Liver (tissue), 9 donors: ENCODE measurements around the gene CARM1. TPM values are rescaled to one million over a fixed set of nuclear protein-coding genes. Genes with fewer than 3 reads are reported as not detected.

ENCODE experiments used
- DNase-seq: peaks from one replicate; pipeline ENCODE4 v3.0.0-alpha.2; 2017; ENCODE audit warnings: low spot score
- H3K27ac ChIP-seq, 2 donors: one replicate each; pipeline ENCODE4 v1.7.0; 2013; ENCODE audit warnings: inconsistent platforms in 2 of 2, low read length in 2 of 2, control low read depth in 1 of 2, low read depth in 1 of 2, mild to moderate bottlenecking in 1 of 2
- H3K27me3 ChIP-seq, 4 donors: one replicate each; pipeline versions ENCODE4 v1.6.1 to v1.7.0; 2013; ENCODE audit warnings: low read length in 3 of 4, inconsistent platforms in 1 of 4, mild to moderate bottlenecking in 1 of 4, moderate library complexity in 1 of 4; ENCODE audit not compliant: control insufficient read depth in 4 of 4, insufficient read depth in 4 of 4
- H3K36me3 ChIP-seq, 4 donors: one replicate each; pipeline versions ENCODE4 v1.6.1 to v1.7.0; 2013; ENCODE audit warnings: low read length in 3 of 4, mild to moderate bottlenecking in 3 of 4, low read depth in 1 of 4, moderate library complexity in 1 of 4; ENCODE audit not compliant: control insufficient read depth in 4 of 4, insufficient read depth in 3 of 4
- H3K4me1 ChIP-seq, 4 donors: one replicate each; pipeline versions ENCODE4 v1.6.1 to v1.7.0; 2013; ENCODE audit warnings: low read length in 3 of 4, mild to moderate bottlenecking in 3 of 4, moderate library complexity in 1 of 4; ENCODE audit not compliant: control insufficient read depth in 4 of 4, insufficient read depth in 4 of 4
- H3K4me3 ChIP-seq, 3 donors: one replicate each; pipeline versions ENCODE4 v1.6.1 to v1.7.0; 2013; ENCODE audit warnings: low read length in 3 of 3, control low read depth in 1 of 3, low read depth in 1 of 3, mild to moderate bottlenecking in 1 of 3
- H3K9ac ChIP-seq, 2 donors: one replicate each; pipeline ENCODE4 v1.7.0; 2013; ENCODE audit warnings: low read length in 2 of 2, mild to moderate bottlenecking in 2 of 2, moderate library complexity in 2 of 2, control low read depth in 1 of 2, low read depth in 1 of 2
- H3K9me3 ChIP-seq, 4 donors: one replicate each; pipeline versions ENCODE4 v1.6.1 to v1.7.0; 2013; ENCODE audit warnings: low read length in 3 of 4; ENCODE audit not compliant: control insufficient read depth in 4 of 4
- ATF3 ChIP-seq: IDR thresholded peaks from 2 replicates; pipeline ENCODE4 v1.6.1; 2016; ENCODE audit warnings: antibody characterized with exemption
- CTCF ChIP-seq: fragments of 150-350 bp; IDR thresholded peaks from 2 replicates; pipeline ENCODE4 v1.5.1; 2017; ENCODE audit warnings: improper control_type of control experiment, low read depth, low read length; ENCODE audit not compliant: missing input control
- EGR1 ChIP-seq, 2 donors: IDR thresholded peaks; 2 replicates each; pipeline ENCODE4 v1.6.1; 2016 to 2018; ENCODE audit warnings: antibody characterized with exemption in 2 of 2, low read depth in 2 of 2
- FOXA1 ChIP-seq: IDR thresholded peaks from 2 replicates; pipeline ENCODE4 v1.6.1; 2016; ENCODE audit warnings: antibody characterized with exemption
- FOXA2 ChIP-seq: IDR thresholded peaks from 2 replicates; pipeline ENCODE4 v1.6.1; 2016; ENCODE audit warnings: antibody characterized with exemption
- GABPA ChIP-seq, 2 donors: IDR thresholded peaks in 1 of 2; conservative IDR thresholded peaks in 1 of 2; 2 replicates each; pipeline ENCODE4 v1.6.1; 2016; ENCODE audit warnings: antibody characterized with exemption in 2 of 2, mild to moderate bottlenecking in 1 of 2, moderate library complexity in 1 of 2
- HNF4A ChIP-seq, 2 donors: conservative IDR thresholded peaks; 2 replicates each; pipeline ENCODE4 v1.6.1; 2016; ENCODE audit warnings: antibody characterized with exemption in 2 of 2, mild to moderate bottlenecking in 2 of 2
- HNF4G ChIP-seq: IDR thresholded peaks from 2 replicates; pipeline ENCODE4 v1.6.1; 2016; ENCODE audit warnings: antibody characterized with exemption
- JUND ChIP-seq, 2 donors: IDR thresholded peaks; 2 replicates each; pipeline ENCODE4 v1.6.1; 2016; ENCODE audit warnings: antibody characterized with exemption in 2 of 2
- NR2F2 ChIP-seq: IDR thresholded peaks from 2 replicates; pipeline ENCODE4 v1.6.1; 2016; ENCODE audit warnings: antibody characterized with exemption
- RAD21 ChIP-seq, 2 donors: IDR thresholded peaks; 2 replicates each; pipeline ENCODE4 v1.6.1; 2016; ENCODE audit warnings: antibody characterized with exemption in 2 of 2, mild to moderate bottlenecking in 2 of 2
- RXRA ChIP-seq, 2 donors: IDR thresholded peaks; 2 replicates each; pipeline ENCODE4 v1.6.1; 2017 to 2018; ENCODE audit warnings: antibody characterized with exemption in 2 of 2, mild to moderate bottlenecking in 1 of 2
- SP1 ChIP-seq: IDR thresholded peaks from 2 replicates; pipeline ENCODE4 v1.6.1; 2018; ENCODE audit warnings: antibody characterized with exemption, mild to moderate bottlenecking
- TAF1 ChIP-seq: conservative IDR thresholded peaks from 2 replicates; pipeline ENCODE4 v1.6.1; 2016; ENCODE audit warnings: antibody characterized with exemption, mild to moderate bottlenecking
- YY1 ChIP-seq: IDR thresholded peaks from 2 replicates; pipeline ENCODE4 v1.6.1; 2016; ENCODE audit warnings: antibody characterized with exemption, mild to moderate bottlenecking
- ZBTB33 ChIP-seq: IDR thresholded peaks from 2 replicates; pipeline ENCODE4 v1.6.1; 2016; ENCODE audit warnings: antibody characterized with exemption
- WGBS: extraction: QIAGEN DNeasy Blood & Tissue Kit; methylation state at CpG from one replicate; pipeline ENCODE4 v1.1.7; 2013; 5-methylcytosine and 5-hydroxymethylcytosine counted together
- polyA plus RNA-seq, 2 donors: library from polyadenylated mRNA; stranded (reverse) in 1 of 2; unstranded in 1 of 2; fragments of 200-250 nt in 1 of 2; fragments of >200 nt in 1 of 2; fragmentation: Nextera tagmentation in 1 of 2; extraction: Ambion mirVana in 1 of 2; gene quantifications; one replicate each; pipeline versions ENCODE4 v1.2.1 to v1.2.3, GENCODE V29; 2013 to 2015
- total RNA-seq, 2 donors: library from RNA; depleted of rRNA; stranded (reverse); fragments of >200 nt; gene quantifications; one replicate each; pipeline ENCODE4 v1.2.3, GENCODE V29; 2014
- TF ChIP-seq, protein P1 (sequence below): IDR thresholded peaks from 2 replicates; pipeline ENCODE4 v1.6.1; 2016; ENCODE audit warnings: antibody characterized with exemption, mild to moderate bottlenecking
- TF ChIP-seq, protein P2 (sequence below): IDR thresholded peaks from 2 replicates; pipeline ENCODE4 v1.6.1; 2016; ENCODE audit warnings: antibody characterized with exemption
- donor health status: healthy.
- donor health status: healthy.
- donor health status: healthy.
- donor health status: healthy.
- donor health status: healthy.

CARM1 gene
- total and polyA plus RNA-seq, 4 donors, result 5.1 to 18.3 (median 15.1) TPM

- 94% methylated on average over 13 of the region's 13 CpGs for WGBS
- no peak for TF ChIP-seq GABPA (IDR thresholded peaks at IDR 0.05 in 1 of 2, conservative IDR thresholded peaks at IDR 0.05 in 1 of 2)
- no peak for TF ChIP-seq FOXA1
- no peak for TF ChIP-seq FOXA2
- TF ChIP-seq HNF4G, result no peak
- TF ChIP-seq EGR1 (IDR thresholded peaks at IDR 0.05; ENCODE audit: low read depth in 2 of 2), result no peak
- TF ChIP-seq, protein P1, sequence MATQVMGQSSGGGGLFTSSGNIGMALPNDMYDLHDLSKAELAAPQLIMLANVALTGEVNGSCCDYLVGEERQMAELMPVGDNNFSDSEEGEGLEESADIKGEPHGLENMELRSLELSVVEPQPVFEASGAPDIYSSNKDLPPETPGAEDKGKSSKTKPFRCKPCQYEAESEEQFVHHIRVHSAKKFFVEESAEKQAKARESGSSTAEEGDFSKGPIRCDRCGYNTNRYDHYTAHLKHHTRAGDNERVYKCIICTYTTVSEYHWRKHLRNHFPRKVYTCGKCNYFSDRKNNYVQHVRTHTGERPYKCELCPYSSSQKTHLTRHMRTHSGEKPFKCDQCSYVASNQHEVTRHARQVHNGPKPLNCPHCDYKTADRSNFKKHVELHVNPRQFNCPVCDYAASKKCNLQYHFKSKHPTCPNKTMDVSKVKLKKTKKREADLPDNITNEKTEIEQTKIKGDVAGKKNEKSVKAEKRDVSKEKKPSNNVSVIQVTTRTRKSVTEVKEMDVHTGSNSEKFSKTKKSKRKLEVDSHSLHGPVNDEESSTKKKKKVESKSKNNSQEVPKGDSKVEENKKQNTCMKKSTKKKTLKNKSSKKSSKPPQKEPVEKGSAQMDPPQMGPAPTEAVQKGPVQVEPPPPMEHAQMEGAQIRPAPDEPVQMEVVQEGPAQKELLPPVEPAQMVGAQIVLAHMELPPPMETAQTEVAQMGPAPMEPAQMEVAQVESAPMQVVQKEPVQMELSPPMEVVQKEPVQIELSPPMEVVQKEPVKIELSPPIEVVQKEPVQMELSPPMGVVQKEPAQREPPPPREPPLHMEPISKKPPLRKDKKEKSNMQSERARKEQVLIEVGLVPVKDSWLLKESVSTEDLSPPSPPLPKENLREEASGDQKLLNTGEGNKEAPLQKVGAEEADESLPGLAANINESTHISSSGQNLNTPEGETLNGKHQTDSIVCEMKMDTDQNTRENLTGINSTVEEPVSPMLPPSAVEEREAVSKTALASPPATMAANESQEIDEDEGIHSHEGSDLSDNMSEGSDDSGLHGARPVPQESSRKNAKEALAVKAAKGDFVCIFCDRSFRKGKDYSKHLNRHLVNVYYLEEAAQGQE, result no peak
- TF ChIP-seq CTCF, result no peak
- no peak for TF ChIP-seq ATF3
- TF ChIP-seq NR2F2, result no peak
- TF ChIP-seq, protein P2, sequence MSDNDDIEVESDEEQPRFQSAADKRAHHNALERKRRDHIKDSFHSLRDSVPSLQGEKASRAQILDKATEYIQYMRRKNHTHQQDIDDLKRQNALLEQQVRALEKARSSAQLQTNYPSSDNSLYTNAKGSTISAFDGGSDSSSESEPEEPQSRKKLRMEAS, result no peak
- TF ChIP-seq HNF4A (conservative IDR thresholded peaks at IDR 0.05), result no peak
- no peak for TF ChIP-seq YY1
- no peak for TF ChIP-seq JUND (IDR thresholded peaks at IDR 0.05)
- no peak for TF ChIP-seq TAF1
- no peak for TF ChIP-seq SP1
- no peak for TF ChIP-seq RXRA (IDR thresholded peaks at IDR 0.05)
- no peak for TF ChIP-seq ZBTB33
- no peak for TF ChIP-seq RAD21 (IDR thresholded peaks at IDR 0.05)
- H3K9me3 ChIP-seq, result no peaks in the 10 kb centered on the region
- peaks cover 5 to 22% (median 17%) of the 10 kb centered on the region in 4 donors for H3K4me1 ChIP-seq
- H3K36me3 ChIP-seq, result peaks cover 3 to 45% (median 10%) of the 10 kb centered on the region in 4 donors
- H3K27ac ChIP-seq, result no peak overlapping the region
- H3K9ac ChIP-seq, result no peak overlapping the region
- no peak for DNase-seq
- H3K27me3 ChIP-seq, result no peaks in the 10 kb centered on the region
- H3K4me3 ChIP-seq, result no peak overlapping the region
These were observed 53.2 kb downstream of the CARM1 start for GRCh38 chr19:10924597-10924996.
